Activated CD8-positive, alpha-beta memory T cell treated with anti-CD3 and anti-CD28 coated beads for 24 hours (primary cell): ENCODE data around the gene SLC38A10.

Experiments used
- DNase-seq: peaks from one replicate; pipeline ENCODE4 v3.0.0-alpha.2; 2020

The SLC38A10 gene

GRCh38 chr17:81251709-81252301 is 43.3 kb downstream of the SLC38A10 start:
- DNase-seq, result no peak

DNA sequence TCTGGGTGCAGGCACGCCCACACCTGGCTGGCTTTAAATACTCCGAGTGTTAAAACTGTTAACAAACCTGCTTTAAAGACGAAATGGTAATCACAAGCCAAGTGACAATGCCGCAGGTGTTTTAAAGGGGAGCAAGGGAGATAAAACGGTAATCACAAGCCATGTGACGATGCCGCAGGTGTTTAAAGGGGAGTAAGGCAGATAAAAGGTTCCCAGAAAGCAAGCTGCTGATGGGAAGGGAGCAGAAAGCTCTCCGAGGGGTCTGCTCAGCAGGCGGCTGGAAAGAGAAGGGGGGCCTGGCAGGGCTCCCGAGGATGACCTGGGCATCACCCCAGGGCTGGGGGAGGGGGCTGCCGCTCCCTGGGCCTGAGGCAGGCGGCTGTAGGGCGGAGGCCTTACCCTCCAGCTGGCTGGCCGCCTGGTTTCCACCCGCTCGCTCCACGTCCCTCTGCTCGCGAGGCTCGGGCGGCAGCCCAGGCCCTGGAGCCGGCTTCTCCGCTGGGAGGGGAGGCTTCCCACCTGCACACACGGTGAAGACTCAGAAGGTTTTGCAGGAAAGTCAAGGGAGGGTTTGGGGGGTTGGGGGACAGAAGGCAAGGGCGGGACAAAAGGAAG is 43.9 kb downstream of the SLC38A10 start:
- no peak for DNase-seq

DNA sequence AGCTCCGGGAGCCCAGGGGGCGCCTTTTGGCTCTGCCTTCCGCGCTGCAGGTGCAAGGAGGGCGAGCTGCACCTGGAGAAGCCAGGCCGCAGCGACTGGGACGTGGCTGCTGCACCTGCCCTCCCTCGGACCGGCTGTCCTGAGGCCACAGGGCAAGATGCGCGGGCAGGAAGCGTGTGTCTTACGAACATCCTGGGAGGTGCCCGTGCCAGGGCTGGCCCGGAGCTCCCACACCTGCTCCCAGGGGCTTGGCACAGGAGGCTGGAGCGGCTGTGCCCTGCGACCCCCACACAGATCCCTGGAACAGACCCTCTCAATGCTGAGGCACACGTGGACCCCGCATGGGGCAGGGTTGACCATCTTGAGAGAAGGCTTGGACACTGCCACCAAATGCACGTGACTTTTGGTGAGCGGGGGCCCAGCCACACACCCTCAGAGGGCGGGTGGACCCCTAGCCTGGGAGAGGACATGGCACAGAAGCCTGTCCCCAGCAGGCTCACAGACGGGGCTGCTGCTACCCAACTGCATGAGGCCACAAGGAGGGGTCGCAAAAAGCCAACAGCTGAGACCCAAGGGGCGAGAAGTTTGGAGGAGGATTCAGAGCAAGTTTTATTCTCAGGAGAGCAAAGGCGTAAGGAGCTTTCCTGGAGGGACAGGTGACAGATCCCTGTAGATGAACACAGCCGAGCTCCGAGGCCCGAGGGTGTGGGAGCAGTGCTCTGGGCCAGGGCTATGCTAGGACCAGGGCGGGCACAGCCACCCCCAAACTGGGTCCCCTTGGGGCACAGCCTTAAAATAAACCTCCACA is 44.6 kb downstream of the SLC38A10 start:
- DNase-seq, result no peak

DNA sequence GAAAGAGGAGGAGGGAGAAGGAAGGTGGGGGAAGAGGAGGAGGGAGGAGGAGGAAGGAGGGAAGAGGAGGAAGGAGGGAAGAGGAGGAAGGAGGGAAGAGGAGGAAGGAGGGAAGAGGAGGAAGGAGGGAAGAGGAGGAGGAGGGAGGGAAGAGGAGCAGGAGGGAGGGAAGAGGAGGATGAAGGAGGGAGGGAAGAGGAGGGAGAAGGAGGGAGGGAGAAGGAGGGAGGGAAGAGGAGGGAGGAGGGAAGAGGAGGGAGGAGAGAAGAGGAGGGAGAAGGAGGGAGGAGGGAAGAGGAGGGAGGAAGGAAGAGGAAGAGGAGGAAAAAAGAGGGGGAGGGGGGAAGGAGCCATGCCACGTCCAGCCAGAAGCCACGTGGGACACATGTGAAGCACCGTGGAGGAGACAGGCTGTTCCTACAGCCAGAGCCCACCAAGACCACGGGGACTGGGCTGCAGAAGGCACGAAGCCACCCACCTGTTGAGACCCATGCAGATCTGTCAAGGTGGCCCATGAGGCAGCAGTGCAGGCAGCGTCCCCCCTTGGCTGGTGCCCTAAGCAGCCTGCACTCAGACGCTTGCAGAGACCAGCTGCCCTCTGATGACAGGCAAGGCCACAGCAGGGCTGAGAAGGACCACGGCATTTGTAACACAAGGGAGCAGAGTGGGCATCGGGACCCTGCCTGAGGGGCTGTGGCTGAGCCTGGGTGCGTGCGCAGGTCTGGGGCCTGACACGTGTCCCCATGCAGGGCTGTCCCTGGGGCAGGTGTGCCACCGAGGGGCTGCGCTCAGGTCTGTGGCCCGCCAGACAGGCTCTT is 45.7 kb downstream of the SLC38A10 start:
- no peak for DNase-seq

GRCh38 chr17:81248649-81249048 is 46.5 kb downstream of the SLC38A10 start:
- DNase-seq, result no peak

DNA sequence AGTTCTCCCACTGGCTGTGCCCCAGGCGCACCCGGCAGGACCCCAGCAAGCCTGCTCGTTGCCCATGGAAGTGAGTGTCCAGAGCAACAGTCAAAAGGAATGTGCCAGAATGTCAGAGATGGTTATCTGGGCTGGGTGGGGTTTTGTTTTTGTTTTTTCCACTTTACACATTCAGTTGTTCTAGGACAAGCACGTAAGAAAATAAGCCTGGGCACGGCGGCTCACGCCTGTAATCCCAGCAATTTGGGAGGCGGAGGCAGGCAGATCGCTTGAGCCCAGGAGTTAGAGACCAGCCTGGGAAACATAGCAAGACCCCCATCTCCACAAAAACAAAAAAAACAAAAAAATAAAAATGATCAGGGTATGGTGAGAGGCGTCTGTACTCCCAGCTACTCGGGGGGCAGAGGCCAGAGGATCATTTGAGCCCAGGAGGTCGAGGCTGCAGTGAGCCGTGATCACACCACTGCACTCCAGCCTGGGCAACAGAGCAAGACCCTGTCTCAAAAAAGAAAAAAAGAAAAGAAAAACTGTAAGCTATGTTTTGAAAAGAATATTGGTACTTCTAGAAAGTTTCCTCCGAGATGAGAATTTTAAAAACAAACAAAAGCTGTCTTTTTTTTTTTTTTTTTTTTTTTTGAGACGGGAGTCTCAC is 47.6 kb downstream of the SLC38A10 start:
- no peak for DNase-seq

- DNase-seq, result no peak
Observed at GRCh38 chr17:81246679-81247338, 48.3 kb downstream of the SLC38A10 start.

GRCh38 chr17:81246343-81246670 is 48.8 kb downstream of the SLC38A10 start:
- no peak for DNase-seq

- DNase-seq, result no peak
Observed at GRCh38 chr17:81245665-81246342, 49.3 kb downstream of the SLC38A10 start.

DNA sequence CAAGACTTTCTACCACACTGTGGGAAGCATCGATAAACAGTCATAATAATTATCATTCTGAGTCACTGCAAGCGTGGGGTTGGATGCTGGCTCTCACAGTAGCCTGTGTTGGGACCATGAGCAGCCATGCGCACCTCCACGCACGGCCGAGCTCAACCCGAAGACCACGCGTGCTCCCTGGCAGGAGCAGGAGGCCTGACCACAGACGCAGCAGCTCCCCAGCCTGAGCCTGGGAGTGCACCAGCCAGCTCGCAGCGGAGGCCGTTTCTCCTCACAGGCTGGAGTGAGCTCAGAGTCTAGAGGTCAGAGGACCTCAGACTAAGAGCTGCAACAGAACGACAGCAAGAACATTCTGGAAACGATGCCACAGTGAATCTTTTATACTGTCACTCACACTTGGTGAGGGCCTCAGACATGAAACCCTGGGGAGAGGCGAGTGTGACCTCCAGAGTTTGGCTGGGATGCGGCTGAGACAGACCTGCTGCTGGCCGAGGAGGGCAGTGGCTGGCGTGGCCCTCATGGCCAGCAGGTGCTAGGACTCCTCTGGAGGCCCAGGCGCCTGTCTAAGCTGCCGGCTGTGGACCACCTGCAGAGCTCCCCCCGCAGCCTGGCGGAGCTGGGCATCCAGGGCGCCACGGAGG is 50.0 kb downstream of the SLC38A10 start:
- no peak for DNase-seq

DNA sequence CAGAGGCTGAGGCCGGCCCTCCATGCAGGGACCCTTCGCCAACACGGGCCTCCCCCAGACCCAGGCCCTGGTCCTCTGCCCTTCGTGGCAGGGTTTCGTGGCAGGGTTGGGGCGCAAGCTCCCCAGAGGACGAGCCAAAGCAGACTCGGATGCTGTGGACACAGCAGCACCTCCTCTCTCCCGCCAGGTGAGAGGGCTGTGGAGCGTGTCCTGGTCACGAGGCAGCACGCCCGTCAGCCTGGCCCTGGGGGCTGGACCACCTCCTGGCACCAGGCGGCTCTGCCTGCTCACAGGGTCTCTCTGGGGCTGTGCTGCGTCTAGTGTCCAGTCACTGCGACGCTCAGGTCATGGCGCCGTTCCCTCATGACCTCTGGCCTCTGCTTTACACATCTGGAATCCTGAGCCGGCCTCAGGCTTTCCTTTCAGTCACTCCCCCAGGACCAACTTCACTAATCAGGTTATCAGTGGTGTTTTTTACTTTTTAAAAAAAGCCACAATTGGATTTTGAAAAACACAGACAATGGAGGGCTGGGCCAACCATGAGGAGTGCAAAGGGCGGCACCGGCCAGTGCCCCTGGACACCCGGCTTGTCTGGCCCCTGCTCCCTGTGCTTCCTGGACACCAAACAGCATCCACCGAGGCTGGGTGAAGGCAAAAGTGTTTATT is 50.6 kb downstream of the SLC38A10 start:
- no peak for DNase-seq

GRCh38 chr17:81243333-81243664 is 51.8 kb downstream of the SLC38A10 start:
- DNase-seq, result no peak

DNA sequence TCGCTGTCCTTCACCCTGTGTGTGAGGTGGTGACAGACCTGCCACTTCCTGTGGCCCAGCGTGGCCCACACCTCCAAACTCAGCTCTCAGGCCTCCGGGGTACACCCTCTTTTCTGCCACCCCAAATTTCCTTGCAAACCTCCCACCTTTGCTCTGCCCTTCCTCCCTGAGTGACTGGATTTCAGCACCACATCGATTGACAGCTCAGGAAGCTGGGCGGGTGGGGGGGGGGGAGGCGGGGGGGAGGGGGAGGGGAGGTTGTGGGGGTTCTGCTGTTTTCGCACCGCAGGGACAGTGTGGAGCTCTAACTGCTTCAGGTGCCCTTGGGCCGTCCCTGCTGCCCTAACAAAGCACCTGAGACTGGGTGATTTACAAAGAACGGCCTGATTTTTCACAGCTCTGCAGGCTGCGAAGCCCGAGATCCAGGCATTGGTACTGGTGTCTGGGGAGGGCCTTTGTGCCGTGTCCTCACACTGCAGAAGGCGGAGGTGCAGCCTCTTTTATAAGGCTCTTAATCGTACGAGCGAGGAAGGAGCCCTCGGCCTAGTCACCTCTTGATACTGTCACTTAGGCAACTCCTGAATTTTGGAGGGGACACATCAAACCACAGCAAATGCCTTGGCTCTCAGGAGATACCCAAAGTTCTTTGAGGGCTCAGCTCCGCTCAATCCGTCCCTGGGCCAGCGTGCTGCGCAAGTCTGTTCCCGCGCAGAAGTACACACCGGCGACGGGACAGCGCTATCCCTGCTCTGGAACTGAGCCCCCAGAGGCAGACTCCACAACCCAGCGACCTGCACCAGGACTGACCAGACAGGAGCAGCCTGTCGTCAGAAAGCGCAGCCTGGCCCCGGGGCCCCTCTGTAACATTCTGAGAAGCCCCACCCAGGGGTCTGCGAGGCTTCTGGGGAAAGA is 52.4 kb downstream of the SLC38A10 start:
- DNase-seq, result no peak

DNA sequence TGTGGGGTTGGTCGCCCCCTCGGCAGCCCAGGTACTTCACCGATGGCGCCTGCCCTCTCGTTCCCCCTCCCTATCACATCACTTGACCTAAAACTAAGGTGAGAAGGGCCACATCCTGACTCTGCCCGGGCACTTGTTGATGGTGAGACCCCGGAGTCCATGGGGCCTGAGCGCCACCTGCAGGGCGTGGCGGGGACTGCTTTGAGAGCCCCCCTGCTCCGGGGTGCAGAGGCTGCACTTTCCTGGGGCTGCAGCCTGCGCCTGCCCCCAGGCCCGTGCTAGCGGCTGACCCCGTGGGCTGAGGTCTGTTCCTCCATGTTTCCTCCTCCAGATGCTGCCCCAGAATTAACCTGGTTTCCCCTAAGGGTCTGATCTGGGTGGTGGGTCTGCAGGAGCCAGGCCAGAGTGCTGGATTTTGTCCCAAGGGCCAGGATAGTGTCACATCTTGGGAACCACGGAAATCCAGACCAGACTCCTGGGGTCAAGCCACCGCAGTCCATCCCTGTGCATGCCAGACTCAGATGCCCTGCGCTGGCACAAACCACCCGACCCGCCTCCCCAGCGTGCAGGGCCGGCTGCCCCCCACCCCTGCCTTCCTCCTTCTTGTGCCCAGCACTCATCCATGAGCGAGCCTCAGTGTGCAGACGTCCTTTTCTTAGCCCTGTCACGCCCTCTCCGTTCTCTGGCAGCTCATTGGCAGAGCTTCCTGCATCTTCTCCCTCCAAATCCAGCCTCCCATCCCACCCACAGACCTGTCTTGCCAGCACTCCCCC is 53.3 kb downstream of the SLC38A10 start:
- peak; percentile 88 for DNase-seq

DNA sequence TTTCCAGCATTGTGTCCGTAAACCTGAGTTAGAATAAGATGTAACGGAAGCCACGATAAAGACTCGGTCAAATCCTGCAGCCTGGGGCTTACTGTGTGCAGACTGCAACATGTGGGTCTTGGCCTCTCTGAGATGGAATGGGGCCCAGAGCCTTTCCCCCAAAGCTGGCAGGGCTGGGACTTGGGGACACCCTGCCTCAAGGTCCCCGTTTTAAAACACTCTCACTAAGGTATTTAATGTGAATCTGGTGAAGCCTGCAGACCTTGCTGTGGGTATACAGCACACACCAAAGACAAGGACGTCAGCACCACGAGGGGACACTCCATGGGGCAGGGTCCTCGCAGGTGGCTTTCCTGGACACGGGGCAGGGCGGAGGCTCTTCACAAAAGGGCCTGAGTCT is 53.9 kb downstream of the SLC38A10 start:
- no peak for DNase-seq

GRCh38 chr17:81240761-81241160 is 54.3 kb downstream of the SLC38A10 start:
- no peak for DNase-seq

- peak; percentile 81 for DNase-seq
Observed at GRCh38 chr17:81239714-81240555, 55.2 kb downstream of the SLC38A10 start.
